GM18861 (cell line): ENCODE results near the gene CCDC87.
"Not testable (repeated sequence)": the region's sequence is repeated elsewhere in the genome, so short reads cannot be mapped to it uniquely, and the experiment has no call there.

ENCODE experiments used
- ATAC-seq: cut with Tn5 transposase; IDR thresholded peaks from one replicate; pipeline ENCODE4 v1.9.1; 2021; ENCODE audit not compliant: unreplicated experiment

CCDC87 gene

GRCh38 chr11:66559142-66559865 is 33.6 kb downstream of the CCDC87 start:
- no peak for ATAC-seq

- ATAC-seq = no peak
Observed at GRCh38 chr11:66557733-66558326, 35.0 kb downstream of the CCDC87 start.

- ATAC-seq = no peak
Observed at GRCh38 chr11:66556086-66556485, 36.8 kb downstream of the CCDC87 start.

GRCh38 chr11:66555416-66555815 is 37.4 kb downstream of the CCDC87 start:
- ATAC-seq = no peak

GRCh38 chr11:66554602-66555001 is 38.3 kb downstream of the CCDC87 start:
- ATAC-seq = no peak

GRCh38 chr11:66550887-66551286 is 42.0 kb downstream of the CCDC87 start:
- ATAC-seq = no peak

- no peak for ATAC-seq
Observed at GRCh38 chr11:66549696-66550095, 43.2 kb downstream of the CCDC87 start.

- ATAC-seq = no peak
Observed at GRCh38 chr11:66548774-66549630, 43.9 kb downstream of the CCDC87 start.

- ATAC-seq = no peak
Observed at GRCh38 chr11:66548041-66548440, 44.8 kb downstream of the CCDC87 start.

GRCh38 chr11:66547662-66548009 is 45.2 kb downstream of the CCDC87 start:
- no peak for ATAC-seq

- ATAC-seq = no peak
Observed at GRCh38 chr11:66546966-66547661, 45.7 kb downstream of the CCDC87 start.

- ATAC-seq = no peak
Observed at GRCh38 chr11:66546368-66546965, 46.4 kb downstream of the CCDC87 start, which contains the start of gene ACTN3. TSS of gene ACTN3 (plus strand) at chr11:66546903. CDS start at chr11:66546938, 35 bp downstream.

GRCh38 chr11:66545701-66546367 is 47.0 kb downstream of the CCDC87 start, which contains the start of gene ZDHHC24:
TSS of gene ZDHHC24 (minus strand) at chr11:66546048. CDS start at chr11:66546003, 45 bp downstream.
- peak; percentile 76 for ATAC-seq

- ATAC-seq = not testable (repeated sequence)
Observed at GRCh38 chr11:66544952-66545351, 47.9 kb downstream of the CCDC87 start.

- no peak for ATAC-seq
Observed at GRCh38 chr11:66543263-66544107, 49.4 kb downstream of the CCDC87 start.

GRCh38 chr11:66542362-66542761 is 50.5 kb downstream of the CCDC87 start:
- no peak for ATAC-seq

GRCh38 chr11:66541892-66542291 is 51.0 kb downstream of the CCDC87 start:
- no peak for ATAC-seq

GRCh38 chr11:66540598-66540997 is 52.3 kb downstream of the CCDC87 start:
- ATAC-seq = not testable (repeated sequence)
